Glutamatergic neuron (in vitro differentiated cells): ENCODE results near the gene SRSF6. TPM values are rescaled to one million over a fixed set of nuclear protein-coding genes. Genes with fewer than 3 reads are reported as not detected.

Experiments
- DNase-seq: peaks from one replicate; pipeline ENCODE4 v3.0.0; 2022
- H3K27ac Mint-ChIP-seq: one replicate; pipeline ENCODE4 v1.8.0; 2020; ENCODE audit warnings: mild to moderate bottlenecking, mixed read lengths, inconsistent platforms; ENCODE audit not compliant: unreplicated experiment
- H3K27me3 Mint-ChIP-seq: one replicate; pipeline ENCODE4 v1.8.0; 2020; ENCODE audit warnings: mild to moderate bottlenecking, moderate library complexity, mixed read lengths, inconsistent platforms; ENCODE audit not compliant: unreplicated experiment
- H3K36me3 Mint-ChIP-seq: one replicate; pipeline ENCODE4 v1.8.0; 2020; ENCODE audit warnings: mild to moderate bottlenecking, mixed read lengths, inconsistent platforms; ENCODE audit not compliant: unreplicated experiment
- H3K4me1 Mint-ChIP-seq: one replicate; pipeline ENCODE4 v1.8.0; 2020; ENCODE audit warnings: mild to moderate bottlenecking, low read depth, mixed read lengths, inconsistent platforms; ENCODE audit not compliant: unreplicated experiment
- H3K4me3 Mint-ChIP-seq: one replicate; pipeline ENCODE4 v1.8.0; 2020; ENCODE audit warnings: mild to moderate bottlenecking, mixed read lengths, inconsistent platforms; ENCODE audit not compliant: unreplicated experiment
- H3K9me3 Mint-ChIP-seq: one replicate; pipeline ENCODE4 v1.8.0; 2020; ENCODE audit warnings: mild to moderate bottlenecking, moderate library complexity, mixed read lengths, inconsistent platforms; ENCODE audit not compliant: unreplicated experiment
- CTCF ChIP-seq: fragments of 200-600 bp; sonication (generic); IDR thresholded peaks from one replicate; pipeline ENCODE4 v1.5.0; 2021; ENCODE audit not compliant: partially characterized antibody, unreplicated experiment
- total RNA-seq: library from RNA; stranded (reverse); fragmentation: NEBNext Ultra II Directional; extraction: Animal tissue kit (Norgen Biotek cat#: 25700); gene quantifications from one replicate; pipeline ENCODE4 v1.2.1, GENCODE V29; 2021; ENCODE audit not compliant: unreplicated experiment

SRSF6 gene
- total RNA-seq, 1 donor from 2014 or later = 161 TPM

GRCh38 chr20:43513372-43513930, 55.8 kb downstream of the SRSF6 start:
- no peak for DNase-seq
- H3K27ac Mint-ChIP-seq = no peak overlapping the region

More at GRCh38 chr20:43513372-43513930, 55.8 kb downstream of the SRSF6 start:
- Mint-ChIP-seq H3K9me3 (peaks cover 5% of the 10 kb centered on the region), H3K4me1 (peaks cover 1% of the 10 kb centered on the region), H3K36me3 (no peaks in the 10 kb centered on the region), H3K27me3 (peaks cover 7% of the 10 kb centered on the region), H3K4me3 (peak overlapping the region; percentile 93)
- TF ChIP-seq CTCF = no peak

Other genes starting within 250 kb of the SRSF6 start
- 19.9 TPM for gene L3MBTL1, start 49.8 kb downstream of the SRSF6 start, total RNA-seq
- 0.56 TPM for gene SGK2, start 101.1 kb downstream of the SRSF6 start, total RNA-seq
- 40.3 TPM for gene IFT52, start 133.0 kb downstream of the SRSF6 start, total RNA-seq
- 19.0 TPM for gene MYBL2, start 209.2 kb downstream of the SRSF6 start, total RNA-seq